HEK293 (cell line): ENCODE data around the gene AQP9.

Source experiments
- CTCF ChIA-PET: fragments of 350-600 bp; formaldehyde crosslinking; extraction: SDS; loops from one replicate; lab custom pipeline; 2021; ENCODE audit warnings: antibody characterized with exemption; lab: Yijun Ruan, JAX
- POLR2A ChIA-PET: fragments of 300-600 bp; formaldehyde crosslinking; extraction: SDS; loops from one replicate; lab custom pipeline; 2020; ENCODE audit warnings: antibody characterized with exemption, inconsistent platforms; lab: Yijun Ruan, JAX
- H3K27ac ChIP-seq: fragments of 200-500 bp; sonication (Bioruptor generic); 2 replicates; pipeline ENCODE4 v1.5.1; 2014; ENCODE audit warnings: low read depth, low read length, control low read depth, inconsistent platforms; ENCODE audit errors: extremely low read depth
- H3K36me3 ChIP-seq, 2 experiments: fragments of 200-500 bp in 1 of 2; sonication (Bioruptor generic) in 1 of 2; 1 replicate in 1 of 2; 2 replicates in 1 of 2; pipeline ENCODE4 v1.5.1; 2014 to 2017; ENCODE audit warnings: inconsistent platforms in 2 of 2, low read length in 2 of 2; ENCODE audit not compliant: control insufficient read depth in 2 of 2, insufficient read depth in 1 of 2
- H3K4me1 ChIP-seq: fragments of 200-500 bp; sonication (Bioruptor generic); 2 replicates; pipeline ENCODE4 v1.5.1; 2014; ENCODE audit warnings: mild to moderate bottlenecking, low read length, inconsistent platforms; ENCODE audit not compliant: control insufficient read depth, insufficient read depth
- H3K4me3 ChIP-seq: 2 replicates; pipeline ENCODE4 v1.5.1; 2011; ENCODE audit warnings: low read depth, mild to moderate bottlenecking, control low read depth, low read length, moderate library complexity
- H3K9me3 ChIP-seq: fragments of 200-500 bp; sonication (Bioruptor generic); 2 replicates; pipeline ENCODE4 v1.5.1; 2014; ENCODE audit warnings: low read depth, low read length, inconsistent platforms; ENCODE audit not compliant: control insufficient read depth, insufficient read depth
- BCL11B ChIP-seq: fragments of 450-650 bp; formaldehyde crosslinking; IDR thresholded peaks from 2 replicates; pipeline ENCODE4 v1.5.1; 2016; ENCODE audit warnings: low read depth, missing biosample characterization, missing genetic modification characterization
- GFI1B ChIP-seq: fragments of 450-650 bp; formaldehyde crosslinking; IDR thresholded peaks from 2 replicates; pipeline ENCODE4 v1.5.1; 2016; ENCODE audit warnings: missing biosample characterization, missing genetic modification characterization
- GLI4 ChIP-seq: fragments of 450-650 bp; formaldehyde crosslinking; IDR thresholded peaks from 2 replicates; pipeline ENCODE4 v1.5.1; 2016; ENCODE audit warnings: missing biosample characterization, missing genetic modification characterization
- SP3 ChIP-seq: fragments of 450-650 bp; formaldehyde crosslinking; IDR thresholded peaks from 2 replicates; pipeline ENCODE4 v1.5.1; 2016; ENCODE audit warnings: missing biosample characterization, missing genetic modification characterization
- ZBTB44 ChIP-seq: fragments of 450-650 bp; IDR thresholded peaks from 2 replicates; pipeline ENCODE4 v1.5.1; 2018; ENCODE audit warnings: missing biosample characterization, mild to moderate bottlenecking, missing genetic modification characterization
- ZFP3 ChIP-seq: fragments of 450-650 bp; formaldehyde crosslinking; IDR thresholded peaks from 2 replicates; pipeline ENCODE4 v1.5.1; 2016; ENCODE audit warnings: low read depth, missing biosample characterization, missing genetic modification characterization
- ZNF10 ChIP-seq: fragments of 450-650 bp; formaldehyde crosslinking; IDR thresholded peaks from 2 replicates; pipeline ENCODE4 v1.5.1; 2017; ENCODE audit warnings: missing biosample characterization, missing genetic modification characterization
- ZNF157 ChIP-seq: fragments of 450-650 bp; formaldehyde crosslinking; IDR thresholded peaks from 2 replicates; pipeline ENCODE4 v1.5.1; 2016; ENCODE audit warnings: missing biosample characterization, missing genetic modification characterization
- ZNF19 ChIP-seq: fragments of 450-650 bp; formaldehyde crosslinking; IDR thresholded peaks from 2 replicates; pipeline ENCODE4; 2016; ENCODE audit warnings: missing biosample characterization, missing genetic modification characterization, low read depth
- ZNF24 ChIP-seq: fragments of 450-650 bp; formaldehyde crosslinking; IDR thresholded peaks from 2 replicates; pipeline ENCODE4 v1.5.1; 2016; ENCODE audit warnings: missing biosample characterization, missing genetic modification characterization
- ZNF280D ChIP-seq: fragments of 450-650 bp; formaldehyde crosslinking; IDR thresholded peaks from 2 replicates; pipeline ENCODE4 v1.5.1; 2016; ENCODE audit warnings: missing biosample characterization, missing genetic modification characterization
- ZNF292 ChIP-seq: fragments of 450-650 bp; formaldehyde crosslinking; IDR thresholded peaks from 2 replicates; pipeline ENCODE4 v1.5.1; 2016; ENCODE audit warnings: low read depth, missing biosample characterization, missing genetic modification characterization, borderline replicate concordance
- ZNF391 ChIP-seq: fragments of 450-650 bp; formaldehyde crosslinking; IDR thresholded peaks from 2 replicates; pipeline ENCODE4 v1.5.1; 2016; ENCODE audit warnings: low read depth, missing biosample characterization, missing genetic modification characterization, borderline replicate concordance
- ZNF48 ChIP-seq: fragments of 450-650 bp; formaldehyde crosslinking; IDR thresholded peaks from 2 replicates; pipeline ENCODE4 v1.5.1; 2016; ENCODE audit warnings: missing biosample characterization, missing genetic modification characterization
- ZNF510 ChIP-seq: fragments of 450-650 bp; formaldehyde crosslinking; IDR thresholded peaks from 2 replicates; pipeline ENCODE4 v1.5.1; 2018; ENCODE audit warnings: mild to moderate bottlenecking, missing genetic modification characterization, missing biosample characterization; ENCODE audit not compliant: insufficient replicate concordance
- ZNF529 ChIP-seq: fragments of 450-650 bp; formaldehyde crosslinking; IDR thresholded peaks from 2 replicates; pipeline ENCODE4 v1.5.1; 2017; ENCODE audit warnings: missing genetic modification characterization, missing biosample characterization; ENCODE audit not compliant: insufficient replicate concordance
- ZNF555 ChIP-seq: fragments of 450-650 bp; formaldehyde crosslinking; conservative IDR thresholded peaks from 2 replicates; pipeline ENCODE4 v1.5.1; 2017; ENCODE audit warnings: missing biosample characterization, mild to moderate bottlenecking, missing genetic modification characterization, inconsistent platforms
- ZNF580 ChIP-seq: fragments of 450-650 bp; formaldehyde crosslinking; IDR thresholded peaks from 2 replicates; pipeline ENCODE4 v1.5.1; 2016; ENCODE audit warnings: missing biosample characterization, missing genetic modification characterization
- ZNF692 ChIP-seq: fragments of 450-650 bp; formaldehyde crosslinking; IDR thresholded peaks from 2 replicates; pipeline ENCODE4 v1.5.1; 2016; ENCODE audit warnings: missing biosample characterization, missing genetic modification characterization
- ZNF785 ChIP-seq: fragments of 450-650 bp; formaldehyde crosslinking; IDR thresholded peaks from 2 replicates; pipeline ENCODE4 v1.5.1; 2016; ENCODE audit warnings: missing biosample characterization, missing genetic modification characterization
- TF ChIP-seq, protein P1 (sequence below): fragments of 450-650 bp; formaldehyde crosslinking; IDR thresholded peaks from 2 replicates; pipeline ENCODE4 v1.5.1; 2016; ENCODE audit warnings: missing biosample characterization, missing genetic modification characterization

AQP9 gene

DNA sequence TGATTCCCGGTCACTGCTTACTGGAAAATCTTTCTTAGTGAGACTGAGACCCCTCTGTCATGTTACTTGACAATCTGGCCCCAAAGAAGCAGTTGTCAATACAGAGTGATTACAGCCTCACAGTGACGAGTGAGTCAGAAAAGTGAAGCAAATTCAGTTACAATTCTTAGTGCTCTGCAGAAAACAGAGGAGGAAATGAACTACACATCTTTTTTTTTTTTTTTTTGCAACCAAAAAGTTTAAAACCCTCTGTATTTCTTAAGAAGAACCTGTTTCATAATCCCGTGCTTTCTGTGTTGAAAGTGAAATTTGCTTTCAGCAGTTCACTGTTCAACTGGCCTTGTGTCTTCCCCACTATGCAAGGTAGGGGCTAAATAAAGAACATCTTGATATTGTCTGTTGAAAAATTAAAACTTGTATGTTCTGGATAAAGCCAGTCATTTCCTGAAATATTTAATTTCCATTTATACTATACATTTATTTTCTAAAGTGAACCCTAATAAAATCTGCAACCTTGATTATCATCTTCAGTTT is 1.9 kb downstream of the AQP9 start (continued):
- TF ChIP-seq SP3 (tag by site-specific recombination), result no peak

GRCh38 chr15:58141894-58142293 is 3.7 kb downstream of the AQP9 start:
- H3K4me1 ChIP-seq, result no peaks in the 10 kb centered on the region
- ChIA-PET CTCF (interaction anchor here (0.5 to 1.7 kb wide), 2 partner anchors 41 to 261 kb away, joined by 3 to 5 read pairs; no protein-coding TSS in a partner anchor), POLR2A (no interaction called here)
- no peaks in the 10 kb centered on the region for H3K9me3 ChIP-seq
- TF ChIP-seq ZNF555 (tag by site-specific recombination) (no peak), ZNF529 (tag by site-specific recombination) (no peak), ZNF785 (tag by site-specific recombination) (no peak), ZNF10 (tag by site-specific recombination) (no peak), ZFP3 (tag by site-specific recombination) (no peak), SP3 (tag by site-specific recombination) (no peak), ZNF292 (no peak), ZNF280D (tag by site-specific recombination) (no peak), ZNF48 (tag by site-specific recombination) (no peak), ZNF510 (tag by site-specific recombination) (no peak), ZNF580 (tag by site-specific recombination) (no peak), BCL11B (tag by site-specific recombination) (no peak), ZNF157 (tag by site-specific recombination) (no peak), GFI1B (no peak), ZNF24 (tag by site-specific recombination) (no peak), GLI4 (tag by site-specific recombination) (no peak)
- H3K36me3 ChIP-seq, result no peaks in the 10 kb centered on the region
- H3K27ac ChIP-seq, result no peak overlapping the region
- no peak overlapping the region for H3K4me3 ChIP-seq

DNA sequence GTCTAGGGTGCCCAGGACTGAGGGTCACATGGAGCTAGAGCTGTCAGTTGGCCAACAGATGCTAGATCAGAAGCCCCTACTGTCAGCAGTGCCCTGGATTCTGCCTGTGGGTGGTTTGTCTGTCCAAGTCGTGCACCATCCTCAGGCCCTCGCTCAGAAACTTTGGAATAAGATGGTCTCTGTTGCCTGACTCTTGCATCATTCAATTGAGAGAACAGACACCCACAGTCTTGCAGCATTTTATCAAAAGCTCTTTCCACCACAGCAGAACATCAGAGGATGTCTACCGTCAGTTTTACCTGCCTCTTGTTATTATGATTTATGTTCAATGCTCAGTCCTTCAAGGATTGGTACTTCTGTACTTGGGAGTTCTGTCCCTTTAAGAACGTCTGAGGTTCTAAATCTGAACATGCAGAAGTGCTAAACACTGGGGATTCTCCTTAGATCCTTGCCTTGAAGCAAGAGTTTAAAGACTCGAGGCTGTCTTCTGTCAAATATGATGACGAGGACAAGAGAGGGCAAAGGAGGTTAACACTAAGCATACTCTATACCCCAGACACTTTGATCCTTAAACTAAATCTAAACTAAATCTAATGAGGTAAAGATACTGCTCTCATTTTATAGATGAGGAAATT is 4.8 kb downstream of the AQP9 start:
- no peaks in the 10 kb centered on the region for H3K36me3 ChIP-seq
- no peaks in the 10 kb centered on the region for H3K9me3 ChIP-seq
- H3K27ac ChIP-seq, result no peak overlapping the region
- H3K4me1 ChIP-seq, result peaks cover 3% of the 10 kb centered on the region; the same call in 1 of the 2 replicates
- H3K4me3 ChIP-seq, result no peak overlapping the region
- TF ChIP-seq ZBTB44 (no peak), ZNF19 (no peak), ZNF391 (tag by site-specific recombination) (no peak), ZNF692 (tag by site-specific recombination) (no peak)
- TF ChIP-seq, protein P1, sequence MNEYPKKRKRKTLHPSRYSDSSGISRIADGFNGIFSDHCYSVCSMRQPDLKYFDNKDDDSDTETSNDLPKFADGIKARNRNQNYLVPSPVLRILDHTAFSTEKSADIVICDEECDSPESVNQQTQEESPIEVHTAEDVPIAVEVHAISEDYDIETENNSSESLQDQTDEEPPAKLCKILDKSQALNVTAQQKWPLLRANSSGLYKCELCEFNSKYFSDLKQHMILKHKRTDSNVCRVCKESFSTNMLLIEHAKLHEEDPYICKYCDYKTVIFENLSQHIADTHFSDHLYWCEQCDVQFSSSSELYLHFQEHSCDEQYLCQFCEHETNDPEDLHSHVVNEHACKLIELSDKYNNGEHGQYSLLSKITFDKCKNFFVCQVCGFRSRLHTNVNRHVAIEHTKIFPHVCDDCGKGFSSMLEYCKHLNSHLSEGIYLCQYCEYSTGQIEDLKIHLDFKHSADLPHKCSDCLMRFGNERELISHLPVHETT, result no peak
- CTCF ChIA-PET, result interaction anchor here (1.7 kb wide), 1 partner anchor 40 kb away, joined by 5 read pairs; no protein-coding TSS in a partner anchor
- POLR2A ChIA-PET, result no interaction called here
